SU-DHL-6 (cell line): ENCODE data around the gene MDFIC.

Experiments
- H2AFZ ChIP-seq: fragments of 200-600 bp; sonication (generic); 2 replicates; pipeline ENCODE4 v1.6.1; 2014; ENCODE audit warnings: low read depth, mild to moderate bottlenecking, moderate library complexity, mixed read lengths, antibody characterized with exemption, low read length; ENCODE audit not compliant: severe bottlenecking
- H3F3A ChIP-seq: fragments of 200-600 bp; shearing (Covaris generic); 2 replicates; pipeline ENCODE4 v1.6.0; 2016; ENCODE audit warnings: antibody characterized with exemption, mild to moderate bottlenecking; ENCODE audit not compliant: insufficient read depth
- H3K27ac ChIP-seq: fragments of 200-600 bp; sonication (generic); 2 replicates; pipeline ENCODE4 v1.5.1; 2016; ENCODE audit warnings: low read depth, mild to moderate bottlenecking, low read length, moderate library complexity, mixed read lengths
- H3K27me3 ChIP-seq: fragments of 200-600 bp; sonication (generic), shearing (Covaris generic); 2 replicates; pipeline ENCODE4 v1.6.0; 2014; ENCODE audit warnings: mild to moderate bottlenecking, low read length
- H3K36me3 ChIP-seq: fragments of 200-600 bp; sonication (generic); 2 replicates; pipeline ENCODE4 v1.6.1; 2014; ENCODE audit warnings: mild to moderate bottlenecking, low read length, mixed read lengths
- H3K4me2 ChIP-seq: fragments of 300-600, 200-600 bp; shearing (Covaris generic), sonication (generic); 2 replicates; pipeline ENCODE4 v1.6.0; 2014; ENCODE audit warnings: low read length, low read depth, mild to moderate bottlenecking; ENCODE audit not compliant: poor library complexity, severe bottlenecking
- H3K4me3 ChIP-seq: fragments of 200-600 bp; sonication (generic); 2 replicates; pipeline ENCODE4 v1.5.1; 2014; ENCODE audit warnings: antibody characterized with exemption, low read length, mild to moderate bottlenecking, mixed read lengths; ENCODE audit not compliant: insufficient read depth, poor library complexity, severe bottlenecking
- H3K79me2 ChIP-seq: fragments of 200-600 bp; sonication (generic); 2 replicates; pipeline ENCODE4 v1.6.1; 2014; ENCODE audit warnings: mild to moderate bottlenecking, low read length, moderate library complexity; ENCODE audit not compliant: insufficient read depth
- H3K9ac ChIP-seq: fragments of 200-600 bp; sonication (generic); 2 replicates; pipeline ENCODE4 v1.7.0; 2014; ENCODE audit warnings: mild to moderate bottlenecking, low read length
- H3K9me2 ChIP-seq: fragments of 200-600 bp; sonication (generic); replicated peaks from 2 replicates; pipeline ENCODE4 v1.6.1; 2014; ENCODE audit warnings: low read length; ENCODE audit not compliant: insufficient read depth
- H3K9me3 ChIP-seq: fragments of 200-600 bp; sonication (generic); 2 replicates; pipeline ENCODE4 v1.6.1; 2014; ENCODE audit warnings: low read length, mixed read lengths; ENCODE audit not compliant: insufficient read depth
- H4K20me1 ChIP-seq: fragments of 200-600 bp; sonication (generic); 2 replicates; pipeline ENCODE4 v1.6.1; 2014; ENCODE audit warnings: low read depth, mild to moderate bottlenecking, antibody characterized with exemption, low read length, moderate library complexity, mixed read lengths
- EZH2phosphoT487 ChIP-seq: fragments of 200-600 bp; sonication (generic), shearing (Covaris generic); conservative IDR thresholded peaks from 2 replicates; pipeline ENCODE4 v1.6.1; 2018; ENCODE audit warnings: mild to moderate bottlenecking, antibody characterized with exemption, low read length, moderate library complexity, mixed read lengths
- TF ChIP-seq, protein P1 (sequence below): fragments of 200-600 bp; sonication (generic); IDR thresholded peaks from one replicate; pipeline ENCODE4 v1.5.1; 2017; ENCODE audit warnings: antibody characterized with exemption, mild to moderate bottlenecking, low read length, moderate library complexity; ENCODE audit not compliant: insufficient read depth, poor library complexity, severe bottlenecking

MDFIC gene

GRCh38 chr7:115032715-115033703 is 111.1 kb downstream of the MDFIC start:
- no peaks in the 10 kb centered on the region for H3K9me2 ChIP-seq
- no peaks in the 10 kb centered on the region for H3K27me3 ChIP-seq
- no peaks in the 10 kb centered on the region for H4K20me1 ChIP-seq
- H3K9me3 ChIP-seq = no peaks in the 10 kb centered on the region
- no peak overlapping the region for H3K27ac ChIP-seq
- no peak overlapping the region for H2AFZ ChIP-seq
- no peaks in the 10 kb centered on the region for H3F3A ChIP-seq
- H3K9ac ChIP-seq = no peak overlapping the region
- H3K36me3 ChIP-seq = no peaks in the 10 kb centered on the region
- no peaks in the 10 kb centered on the region for H3K79me2 ChIP-seq
- TF ChIP-seq EZH2phosphoT487 = no peak
- TF ChIP-seq, protein P1, sequence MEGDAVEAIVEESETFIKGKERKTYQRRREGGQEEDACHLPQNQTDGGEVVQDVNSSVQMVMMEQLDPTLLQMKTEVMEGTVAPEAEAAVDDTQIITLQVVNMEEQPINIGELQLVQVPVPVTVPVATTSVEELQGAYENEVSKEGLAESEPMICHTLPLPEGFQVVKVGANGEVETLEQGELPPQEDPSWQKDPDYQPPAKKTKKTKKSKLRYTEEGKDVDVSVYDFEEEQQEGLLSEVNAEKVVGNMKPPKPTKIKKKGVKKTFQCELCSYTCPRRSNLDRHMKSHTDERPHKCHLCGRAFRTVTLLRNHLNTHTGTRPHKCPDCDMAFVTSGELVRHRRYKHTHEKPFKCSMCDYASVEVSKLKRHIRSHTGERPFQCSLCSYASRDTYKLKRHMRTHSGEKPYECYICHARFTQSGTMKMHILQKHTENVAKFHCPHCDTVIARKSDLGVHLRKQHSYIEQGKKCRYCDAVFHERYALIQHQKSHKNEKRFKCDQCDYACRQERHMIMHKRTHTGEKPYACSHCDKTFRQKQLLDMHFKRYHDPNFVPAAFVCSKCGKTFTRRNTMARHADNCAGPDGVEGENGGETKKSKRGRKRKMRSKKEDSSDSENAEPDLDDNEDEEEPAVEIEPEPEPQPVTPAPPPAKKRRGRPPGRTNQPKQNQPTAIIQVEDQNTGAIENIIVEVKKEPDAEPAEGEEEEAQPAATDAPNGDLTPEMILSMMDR = no peak
- H3K4me3 ChIP-seq = no peak overlapping the region
- H3K4me2 ChIP-seq = no peak overlapping the region

- no peaks in the 10 kb centered on the region for H3K36me3 ChIP-seq
- no peaks in the 10 kb centered on the region for H4K20me1 ChIP-seq
- no peaks in the 10 kb centered on the region for H3K79me2 ChIP-seq
- H2AFZ ChIP-seq = no peak overlapping the region
- H3K27me3 ChIP-seq = no peaks in the 10 kb centered on the region
- no peaks in the 10 kb centered on the region for H3K9me2 ChIP-seq
- no peak overlapping the region for H3K4me3 ChIP-seq
- no peak overlapping the region for H3K4me2 ChIP-seq
- no peaks in the 10 kb centered on the region for H3F3A ChIP-seq
- no peak overlapping the region for H3K9ac ChIP-seq
- H3K27ac ChIP-seq = no peak overlapping the region
- no peak for TF ChIP-seq EZH2phosphoT487
- TF ChIP-seq, protein P1 = no peak
- no peaks in the 10 kb centered on the region for H3K9me3 ChIP-seq
Measured at GRCh38 chr7:115033917-115034459, 112.1 kb downstream of the MDFIC start.

DNA sequence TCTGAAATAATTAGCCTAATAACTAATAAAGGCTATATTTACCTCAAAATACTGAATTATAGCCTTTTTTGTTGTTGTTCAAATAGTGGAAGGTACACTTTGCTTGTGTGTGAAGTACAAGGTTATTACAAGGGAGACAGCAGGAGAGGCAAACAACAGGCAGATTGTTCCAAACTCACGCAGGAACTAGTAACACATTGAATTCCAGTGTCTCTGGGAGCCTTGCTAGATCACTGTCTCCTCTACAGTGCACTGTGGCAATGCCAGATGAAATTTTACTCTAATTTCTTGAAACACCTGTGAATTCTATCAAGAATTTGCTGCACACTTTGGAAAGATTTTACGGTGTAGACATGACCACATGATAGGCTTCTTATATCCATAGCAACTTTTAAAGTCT is 112.6 kb downstream of the MDFIC start:
- Histone ChIP-seq H3K4me3 (no peak overlapping the region), H3K4me2 (no peak overlapping the region), H3K9me2 (no peaks in the 10 kb centered on the region), H4K20me1 (no peaks in the 10 kb centered on the region), H3K36me3 (no peaks in the 10 kb centered on the region), H3K9ac (no peak overlapping the region), H3K79me2 (no peaks in the 10 kb centered on the region), H3F3A (no peaks in the 10 kb centered on the region), H2AFZ (no peak overlapping the region), H3K27me3 (no peaks in the 10 kb centered on the region), H3K27ac (no peak overlapping the region), H3K9me3 (no peaks in the 10 kb centered on the region)
- TF ChIP-seq, protein P1 = no peak
- no peak for TF ChIP-seq EZH2phosphoT487
